K562 (cell line): ENCODE data around the gene KPNA3.

ENCODE experiments used
- NRF1 ChIP-seq, 2 experiments: fragments of 450-650 bp; IDR thresholded peaks in 1 of 2; conservative IDR thresholded peaks in 1 of 2; 2 replicates each; pipeline ENCODE4 v1.6.1; 2014; ENCODE audit warnings: mild to moderate bottlenecking in 2 of 2
- RAD21 ChIP-seq, 2 experiments: fragments of 250-450 bp in 1 of 2; fragments of 450-650 bp in 1 of 2; sonication (Bioruptor Pico) in 1 of 2; formaldehyde crosslinking in 1 of 2; IDR thresholded peaks in 1 of 2; conservative IDR thresholded peaks in 1 of 2; 2 replicates each; pipeline versions ENCODE4 v1.4.0 to v1.8.0; 2020 to 2022; ENCODE audit warnings: mild to moderate bottlenecking in 2 of 2, moderate library complexity in 1 of 2
- TF ChIP-seq, protein P1 (sequence below): fragments of 250-450 bp; sonication (Bioruptor Pico); IDR thresholded peaks from 2 replicates; pipeline ENCODE4 v1.5.0; 2022; ENCODE audit warnings: mild to moderate bottlenecking
- TF ChIP-seq, protein P2 (sequence below): sonication (generic); formaldehyde crosslinking; IDR thresholded peaks from 2 replicates; pipeline ENCODE4 v1.8.0; 2023; ENCODE audit warnings: mild to moderate bottlenecking, missing genetic modification reagents

- TF ChIP-seq NRF1 (conservative IDR thresholded peaks at IDR 0.05 in 1 of 2, IDR thresholded peaks at IDR 0.05 in 1 of 2) (no peak), RAD21 (CRISPR knock-in tag; conservative IDR thresholded peaks at IDR 0.05 in 1 of 2, IDR thresholded peaks at IDR 0.05 in 1 of 2) (no peak)
- TF ChIP-seq, protein P1, sequence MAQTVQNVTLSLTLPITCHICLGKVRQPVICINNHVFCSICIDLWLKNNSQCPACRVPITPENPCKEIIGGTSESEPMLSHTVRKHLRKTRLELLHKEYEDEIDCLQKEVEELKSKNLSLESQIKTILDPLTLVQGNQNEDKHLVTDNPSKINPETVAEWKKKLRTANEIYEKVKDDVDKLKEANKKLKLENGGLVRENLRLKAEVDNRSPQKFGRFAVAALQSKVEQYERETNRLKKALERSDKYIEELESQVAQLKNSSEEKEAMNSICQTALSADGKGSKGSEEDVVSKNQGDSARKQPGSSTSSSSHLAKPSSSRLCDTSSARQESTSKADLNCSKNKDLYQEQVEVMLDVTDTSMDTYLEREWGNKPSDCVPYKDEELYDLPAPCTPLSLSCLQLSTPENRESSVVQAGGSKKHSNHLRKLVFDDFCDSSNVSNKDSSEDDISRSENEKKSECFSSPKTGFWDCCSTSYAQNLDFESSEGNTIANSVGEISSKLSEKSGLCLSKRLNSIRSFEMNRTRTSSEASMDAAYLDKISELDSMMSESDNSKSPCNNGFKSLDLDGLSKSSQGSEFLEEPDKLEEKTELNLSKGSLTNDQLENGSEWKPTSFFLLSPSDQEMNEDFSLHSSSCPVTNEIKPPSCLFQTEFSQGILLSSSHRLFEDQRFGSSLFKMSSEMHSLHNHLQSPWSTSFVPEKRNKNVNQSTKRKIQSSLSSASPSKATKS (CRISPR knock-in tag): no peak
- TF ChIP-seq, protein P2, sequence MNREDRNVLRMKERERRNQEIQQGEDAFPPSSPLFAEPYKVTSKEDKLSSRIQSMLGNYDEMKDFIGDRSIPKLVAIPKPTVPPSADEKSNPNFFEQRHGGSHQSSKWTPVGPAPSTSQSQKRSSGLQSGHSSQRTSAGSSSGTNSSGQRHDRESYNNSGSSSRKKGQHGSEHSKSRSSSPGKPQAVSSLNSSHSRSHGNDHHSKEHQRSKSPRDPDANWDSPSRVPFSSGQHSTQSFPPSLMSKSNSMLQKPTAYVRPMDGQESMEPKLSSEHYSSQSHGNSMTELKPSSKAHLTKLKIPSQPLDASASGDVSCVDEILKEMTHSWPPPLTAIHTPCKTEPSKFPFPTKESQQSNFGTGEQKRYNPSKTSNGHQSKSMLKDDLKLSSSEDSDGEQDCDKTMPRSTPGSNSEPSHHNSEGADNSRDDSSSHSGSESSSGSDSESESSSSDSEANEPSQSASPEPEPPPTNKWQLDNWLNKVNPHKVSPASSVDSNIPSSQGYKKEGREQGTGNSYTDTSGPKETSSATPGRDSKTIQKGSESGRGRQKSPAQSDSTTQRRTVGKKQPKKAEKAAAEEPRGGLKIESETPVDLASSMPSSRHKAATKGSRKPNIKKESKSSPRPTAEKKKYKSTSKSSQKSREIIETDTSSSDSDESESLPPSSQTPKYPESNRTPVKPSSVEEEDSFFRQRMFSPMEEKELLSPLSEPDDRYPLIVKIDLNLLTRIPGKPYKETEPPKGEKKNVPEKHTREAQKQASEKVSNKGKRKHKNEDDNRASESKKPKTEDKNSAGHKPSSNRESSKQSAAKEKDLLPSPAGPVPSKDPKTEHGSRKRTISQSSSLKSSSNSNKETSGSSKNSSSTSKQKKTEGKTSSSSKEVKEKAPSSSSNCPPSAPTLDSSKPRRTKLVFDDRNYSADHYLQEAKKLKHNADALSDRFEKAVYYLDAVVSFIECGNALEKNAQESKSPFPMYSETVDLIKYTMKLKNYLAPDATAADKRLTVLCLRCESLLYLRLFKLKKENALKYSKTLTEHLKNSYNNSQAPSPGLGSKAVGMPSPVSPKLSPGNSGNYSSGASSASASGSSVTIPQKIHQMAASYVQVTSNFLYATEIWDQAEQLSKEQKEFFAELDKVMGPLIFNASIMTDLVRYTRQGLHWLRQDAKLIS (CRISPR knock-in tag): no peak
Observed at GRCh38 chr13:49772828-49773227, 19.7 kb downstream of the KPNA3 start.
